Parietal lobe (tissue), 2 donors: Measurements from ENCODE around the gene SEC24C. TPM values are rescaled to one million over a fixed set of nuclear protein-coding genes. Genes with fewer than 3 reads are reported as not detected.

ENCODE experiments used
- small RNA-seq: library from RNA; depleted of rRNA; stranded (forward); fragments of <200 nt; gene quantifications from one replicate; pipeline ENCODE3, GENCODE V24; 2014; ENCODE audit warnings: low replicate concordance
- total RNA-seq: library from RNA; depleted of rRNA; stranded (reverse); fragments of >200 nt; gene quantifications from one replicate; pipeline ENCODE4 v1.2.3, GENCODE V29; 2014

SEC24C gene
- 62.9 TPM for total RNA-seq

GRCh38 chr10:73743905-73744663 lies at the start of gene SEC24C:
TSS of gene SEC24C (plus strand) at chr10:73744372. CDS start at chr10:73746833, 2,461 bp downstream.

GRCh38 chr10:73697675-73698159 lies 46.5 kb upstream of the SEC24C start, which contains the start of gene AGAP5:
TSS of gene AGAP5 (minus strand) at chr10:73698109. CDS start at chr10:73697755, 354 bp downstream.

GRCh38 chr10:73781879-73782748 lies 37.9 kb downstream of the SEC24C start, which contains the start of gene CHCHD1:
TSS of gene CHCHD1 (plus strand) at chr10:73782048. CDS start at chr10:73782076, 28 bp downstream.

GRCh38 chr10:73785211-73785720 lies 41.1 kb downstream of the SEC24C start, which contains the start of gene ZSWIM8:
TSS of gene ZSWIM8 (plus strand) at chr10:73785606. CDS start at chr10:73785879, 273 bp downstream.

Small RNA genes lying within 50 kb of the gene (small RNA-seq; reads per million reads assigned to genes)
- gene AC022400.4 (not detected), gene AC022400.9 (not detected), gene RNA5SP320 (not detected), gene ZSWIM8-AS1 (not detected)

Other genes with a start within 250 kb of the SEC24C start
- 148 TPM for gene PPP3CB, start 248.3 kb upstream of the SEC24C start, total RNA-seq
- gene USP54, start 153.0 kb upstream of the SEC24C start, total RNA-seq = 51.3 TPM
- not detected for gene MYOZ1, start 102.9 kb upstream of the SEC24C start, total RNA-seq
- not detected for gene SYNPO2L, start 88.3 kb upstream of the SEC24C start, total RNA-seq
- 12.2 TPM for gene AGAP5, start 46.3 kb upstream of the SEC24C start, total RNA-seq
- gene CHCHD1, start 37.7 kb downstream of the SEC24C start, total RNA-seq = 16.3 TPM
- 70.1 TPM for gene ZSWIM8, start 41.2 kb downstream of the SEC24C start, total RNA-seq
- 22.5 TPM for gene NDST2, start 67.2 kb downstream of the SEC24C start, total RNA-seq
- 82.6 TPM for gene CAMK2G, start 130.2 kb downstream of the SEC24C start, total RNA-seq
- gene PLAU, start 166.8 kb downstream of the SEC24C start, total RNA-seq = 0.94 TPM